Esophagus muscularis mucosa (tissue), 3 donors: Measurements from ENCODE around the gene TMEM128.

ENCODE experiments used
- POLR2A ChIP-seq: fragments of 450-650 bp; IDR thresholded peaks from one replicate; pipeline ENCODE4 v1.6.1; 2017; ENCODE audit warnings: antibody characterized with exemption, moderate library complexity, mild to moderate bottlenecking, low read depth
- POLR2AphosphoS5 ChIP-seq, 2 donors: sonication (generic); formaldehyde crosslinking; IDR thresholded peaks; one replicate each; pipeline ENCODE4 v1.6.1; 2017; ENCODE audit warnings: antibody characterized with exemption in 2 of 2
- TF ChIP-seq, protein P1 (sequence below), 3 experiments: fragments of 200-600 bp in 2 of 3; fragments of 450-650 bp in 1 of 3; sonication (generic) in 2 of 3; IDR thresholded peaks; one replicate each; pipeline ENCODE4 v1.5.1; 2017 to 2019; ENCODE audit warnings: antibody characterized with exemption in 3 of 3, mild to moderate bottlenecking in 2 of 3, moderate library complexity in 1 of 3

DNA sequence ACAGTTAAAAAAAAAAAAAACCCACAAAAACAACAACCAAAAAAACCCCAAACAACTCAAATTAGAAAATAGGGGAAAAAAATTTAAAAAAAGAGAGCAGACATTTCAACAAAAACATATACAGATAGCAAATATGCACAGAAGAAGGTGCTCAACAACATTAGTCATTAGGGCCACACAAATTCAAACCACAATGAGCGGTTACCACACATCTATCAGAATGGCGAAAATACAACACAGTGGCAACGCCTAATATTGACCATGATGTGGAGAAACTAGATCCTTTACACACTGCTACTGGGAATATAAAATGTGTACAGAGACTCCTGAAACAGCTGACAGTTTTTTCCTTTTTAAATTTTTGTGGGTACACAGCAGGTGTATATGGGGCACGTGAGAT, 22.5 kb upstream of the TMEM128 start:
- TF ChIP-seq, protein P1, sequence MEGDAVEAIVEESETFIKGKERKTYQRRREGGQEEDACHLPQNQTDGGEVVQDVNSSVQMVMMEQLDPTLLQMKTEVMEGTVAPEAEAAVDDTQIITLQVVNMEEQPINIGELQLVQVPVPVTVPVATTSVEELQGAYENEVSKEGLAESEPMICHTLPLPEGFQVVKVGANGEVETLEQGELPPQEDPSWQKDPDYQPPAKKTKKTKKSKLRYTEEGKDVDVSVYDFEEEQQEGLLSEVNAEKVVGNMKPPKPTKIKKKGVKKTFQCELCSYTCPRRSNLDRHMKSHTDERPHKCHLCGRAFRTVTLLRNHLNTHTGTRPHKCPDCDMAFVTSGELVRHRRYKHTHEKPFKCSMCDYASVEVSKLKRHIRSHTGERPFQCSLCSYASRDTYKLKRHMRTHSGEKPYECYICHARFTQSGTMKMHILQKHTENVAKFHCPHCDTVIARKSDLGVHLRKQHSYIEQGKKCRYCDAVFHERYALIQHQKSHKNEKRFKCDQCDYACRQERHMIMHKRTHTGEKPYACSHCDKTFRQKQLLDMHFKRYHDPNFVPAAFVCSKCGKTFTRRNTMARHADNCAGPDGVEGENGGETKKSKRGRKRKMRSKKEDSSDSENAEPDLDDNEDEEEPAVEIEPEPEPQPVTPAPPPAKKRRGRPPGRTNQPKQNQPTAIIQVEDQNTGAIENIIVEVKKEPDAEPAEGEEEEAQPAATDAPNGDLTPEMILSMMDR (IDR thresholded peaks at IDR 0.05): no peak
- no peak for TF ChIP-seq POLR2A
- TF ChIP-seq POLR2AphosphoS5 (IDR thresholded peaks at IDR 0.05): no peak
